WTC11 (cell line): ENCODE results near the gene ORM1. TPM values are rescaled to one million over a fixed set of nuclear protein-coding genes. Genes with fewer than 3 reads are reported as not detected.

Source experiments
- ATAC-seq: fragments of 200-7000 bp; cut with Tn5 transposase; 2 replicates; pipeline ENCODE4 v1.10.0; 2021; ENCODE audit warnings: mild to moderate bottlenecking, moderate library complexity
- CTCF ChIA-PET: fragments of 300-600 bp; sonication (Branson Sonifier 250); formaldehyde crosslinking; loops from one replicate; lab custom pipeline; 2021; ENCODE audit warnings: antibody characterized with exemption; lab: Charles Lee
- POLR2A ChIA-PET: fragments of 350-600 bp; sonication (Branson Sonifier 250); formaldehyde crosslinking; loops from one replicate; lab custom pipeline; 2021; ENCODE audit warnings: antibody characterized with exemption; lab: Charles Lee
- DNase-seq: peaks from one replicate; pipeline ENCODE4 v3.0.0; 2021; ENCODE audit warnings: low spot score
- H3K27ac Mint-ChIP-seq: 2 replicates; pipeline ENCODE4 v1.8.0; 2021; ENCODE audit warnings: mixed read lengths
- H3K27me3 Mint-ChIP-seq: 2 replicates; pipeline ENCODE4 v1.8.0; 2021; ENCODE audit warnings: low read depth, mild to moderate bottlenecking, moderate library complexity, mixed read lengths
- H3K36me3 Mint-ChIP-seq: 2 replicates; pipeline ENCODE4 v1.8.0; 2021; ENCODE audit warnings: mixed read lengths
- H3K4me1 Mint-ChIP-seq: 2 replicates; pipeline ENCODE4 v1.8.0; 2022; ENCODE audit warnings: mixed read lengths
- H3K4me3 Mint-ChIP-seq: 2 replicates; pipeline ENCODE4 v1.8.0; 2021; ENCODE audit warnings: mild to moderate bottlenecking, moderate library complexity, mixed read lengths
- H3K9me3 Mint-ChIP-seq: 2 replicates; pipeline ENCODE4 v1.8.0; 2021; ENCODE audit warnings: mixed read lengths
- ARID4B ChIP-seq: sonication (generic); formaldehyde crosslinking; IDR thresholded peaks from 2 replicates; pipeline ENCODE4 v1.8.0; 2023; ENCODE audit warnings: missing genetic modification reagents, mild to moderate bottlenecking, borderline replicate concordance
- ATF6 ChIP-seq: sonication (generic); formaldehyde crosslinking; IDR thresholded peaks from 2 replicates; pipeline ENCODE4 v1.8.1; 2023; ENCODE audit warnings: mild to moderate bottlenecking, missing genetic modification reagents
- CBFB ChIP-seq: sonication (generic); formaldehyde crosslinking; IDR thresholded peaks from 2 replicates; pipeline ENCODE4 v1.8.1; 2022; ENCODE audit warnings: mild to moderate bottlenecking, low read depth, missing genetic modification reagents
- E2F4 ChIP-seq: sonication (generic); formaldehyde crosslinking; IDR thresholded peaks from 2 replicates; pipeline ENCODE4 v1.8.1; 2022; ENCODE audit warnings: low read depth, mild to moderate bottlenecking, moderate library complexity, missing genetic modification reagents, borderline replicate concordance
- FOXP1 ChIP-seq: sonication (generic); formaldehyde crosslinking; IDR thresholded peaks from 2 replicates; pipeline ENCODE4 v1.8.0; 2022; ENCODE audit warnings: missing genetic modification reagents, mild to moderate bottlenecking, moderate library complexity, borderline replicate concordance
- MLX ChIP-seq: sonication (generic); formaldehyde crosslinking; IDR thresholded peaks from 2 replicates; pipeline ENCODE4 v1.8.1; 2023; ENCODE audit warnings: mild to moderate bottlenecking, missing genetic modification reagents, moderate library complexity
- MXD4 ChIP-seq: fragments of 250-450 bp; sonication (Bioruptor Pico); IDR thresholded peaks from 2 replicates; pipeline ENCODE4 v1.8.0; 2021; ENCODE audit warnings: mild to moderate bottlenecking, moderate library complexity, borderline replicate concordance
- NFE2L1 ChIP-seq: sonication (generic); formaldehyde crosslinking; IDR thresholded peaks from 2 replicates; pipeline ENCODE4 v1.8.1; 2023; ENCODE audit warnings: missing genetic modification reagents
- OVOL2 ChIP-seq: fragments of 250-450 bp; sonication (Bioruptor Pico); IDR thresholded peaks from 2 replicates; pipeline ENCODE4 v1.9.0; 2021; ENCODE audit warnings: mild to moderate bottlenecking, borderline replicate concordance
- PRDM15 ChIP-seq: sonication (generic); formaldehyde crosslinking; IDR thresholded peaks from 2 replicates; pipeline ENCODE4 v1.8.0; 2022; ENCODE audit warnings: missing genetic modification reagents
- PRRX2 ChIP-seq: fragments of 250-450 bp; sonication (Bioruptor Pico); IDR thresholded peaks from 2 replicates; pipeline ENCODE4 v1.8.0; 2021; ENCODE audit warnings: mild to moderate bottlenecking
- SMAD4 ChIP-seq: sonication (generic); formaldehyde crosslinking; IDR thresholded peaks from 2 replicates; pipeline ENCODE4 v1.8.0; 2022; ENCODE audit warnings: mild to moderate bottlenecking, missing genetic modification reagents
- SOX15 ChIP-seq: fragments of 250-450 bp; sonication (Bioruptor Pico); IDR thresholded peaks from 2 replicates; pipeline ENCODE4 v1.9.0; 2021; ENCODE audit warnings: mild to moderate bottlenecking
- TEAD1 ChIP-seq: sonication (generic); formaldehyde crosslinking; IDR thresholded peaks from 2 replicates; pipeline ENCODE4 v1.8.0; 2022; ENCODE audit warnings: mild to moderate bottlenecking, missing genetic modification reagents
- TP53 ChIP-seq: sonication (generic); formaldehyde crosslinking; IDR thresholded peaks from 2 replicates; pipeline ENCODE4 v1.8.1; 2023; ENCODE audit warnings: mild to moderate bottlenecking, missing genetic modification reagents
- ZBTB21 ChIP-seq: sonication (generic); formaldehyde crosslinking; IDR thresholded peaks from 2 replicates; pipeline ENCODE4 v1.8.1; 2023; ENCODE audit warnings: mild to moderate bottlenecking, missing genetic modification reagents, borderline replicate concordance
- ZNF317 ChIP-seq: sonication (generic); formaldehyde crosslinking; IDR thresholded peaks from 2 replicates; pipeline ENCODE4 v1.8.1; 2023; ENCODE audit warnings: low read depth, mild to moderate bottlenecking, moderate library complexity, missing genetic modification reagents, borderline replicate concordance
- ZNF396 ChIP-seq: fragments of 250-450 bp; sonication (Bioruptor Pico); IDR thresholded peaks from 2 replicates; pipeline ENCODE4 v1.8.0; 2021; ENCODE audit warnings: mild to moderate bottlenecking, moderate library complexity, borderline replicate concordance
- ZNF416 ChIP-seq: fragments of 250-450 bp; sonication (Bioruptor Pico); IDR thresholded peaks from 2 replicates; pipeline ENCODE4 v1.9.0; 2021; ENCODE audit warnings: mild to moderate bottlenecking, inconsistent platforms
- ZNF425 ChIP-seq: fragments of 250-450 bp; sonication (Bioruptor Pico); conservative IDR thresholded peaks from 2 replicates; pipeline ENCODE4 v1.9.0; 2021; ENCODE audit warnings: mild to moderate bottlenecking
- total RNA-seq: library from RNA; stranded (reverse); gene quantifications from 3 replicates; pipeline ENCODE4 v1.2.3, GENCODE V29; 2021

Gene ORM1
- total RNA-seq, 1 experiment from 2014 or later, result 3.9 TPM

- no peak for TF ChIP-seq ATF6
These were observed 36.9 kb downstream of the ORM1 start (continued) for GRCh38 chr9:114359801-114360200.

GRCh38 chr9:114361542-114361941, 38.6 kb downstream of the ORM1 start:
- no peaks in the 10 kb centered on the region for H3K9me3 Mint-ChIP-seq
- no peak for TF ChIP-seq OVOL2 (CRISPR knock-in tag)
- no peak for TF ChIP-seq SOX15 (CRISPR knock-in tag)
- no peak for TF ChIP-seq ZNF425 (CRISPR knock-in tag)
- TF ChIP-seq FOXP1 (CRISPR knock-in tag), result no peak
- DNase-seq (no peak), ATAC-seq (no peak)
- H3K4me1 Mint-ChIP-seq, result peaks cover 4% of the 10 kb centered on the region
- ChIA-PET CTCF (no interaction called here), POLR2A (no interaction called here)
- peaks cover 50% of the 10 kb centered on the region for H3K36me3 Mint-ChIP-seq
- H3K27ac Mint-ChIP-seq, result no peak overlapping the region
- no peaks in the 10 kb centered on the region for H3K27me3 Mint-ChIP-seq
- H3K4me3 Mint-ChIP-seq, result no peak overlapping the region

- Mint-ChIP-seq H3K4me1 (peaks cover 8% of the 10 kb centered on the region), H3K9me3 (no peaks in the 10 kb centered on the region), H3K27me3 (no peaks in the 10 kb centered on the region), H3K4me3 (no peak overlapping the region), H3K36me3 (peaks cover 49% of the 10 kb centered on the region), H3K27ac (no peak overlapping the region)
- DNase-seq, result no peak
- POLR2A ChIA-PET, result no interaction called here
- no peak for ATAC-seq
- CTCF ChIA-PET, result interaction anchor here (0.6 to 1.4 kb wide), 3 partner anchors 23 to 26 kb away, joined by 3 to 4 read pairs (median 3); no protein-coding TSS in a partner anchor
- no peak for TF ChIP-seq SMAD4 (CRISPR knock-in tag)
- TF ChIP-seq PRDM15 (CRISPR knock-in tag), result no peak
- TF ChIP-seq MLX (CRISPR knock-in tag), result no peak
- no peak for TF ChIP-seq ARID4B (CRISPR knock-in tag)
- no peak for TF ChIP-seq NFE2L1
- no peak for TF ChIP-seq E2F4 (CRISPR knock-in tag)
- TF ChIP-seq ZNF416 (CRISPR knock-in tag), result no peak
- TF ChIP-seq ZNF396 (CRISPR knock-in tag), result no peak
- TF ChIP-seq ZBTB21 (CRISPR knock-in tag), result no peak
- TF ChIP-seq MXD4, result no peak
- no peak for TF ChIP-seq PRRX2 (CRISPR knock-in tag)
- no peak for TF ChIP-seq ZNF317
- TF ChIP-seq TP53 (CRISPR knock-in tag), result no peak
- TF ChIP-seq TEAD1, result no peak
- TF ChIP-seq CBFB (CRISPR knock-in tag), result no peak
These were observed 39.5 kb downstream of the ORM1 start for GRCh38 chr9:114362394-114362793.
